Measurements from ENCODE around the gene RGS7.
A peak's percentile ranks its signal among the peaks of the same experiment; 100 is the strongest.

The RGS7 gene

DNA sequence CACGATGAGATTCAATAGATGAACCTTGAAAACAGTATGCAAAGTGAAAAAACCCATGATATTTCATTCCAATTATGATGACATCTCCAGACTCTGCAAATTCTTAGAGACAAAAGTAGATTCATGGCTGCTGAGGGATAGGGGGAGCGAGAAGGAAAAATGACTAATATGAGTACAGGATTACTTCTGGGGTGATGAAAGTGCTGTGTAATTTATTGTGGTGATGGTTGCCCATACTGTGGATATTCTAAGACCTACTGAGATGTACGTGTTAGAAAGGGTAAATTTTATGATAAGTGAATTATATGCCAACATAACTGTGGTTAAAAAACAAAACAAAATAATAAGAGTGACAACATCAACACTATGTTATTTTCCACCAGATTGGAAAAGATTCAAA is 18.9 kb upstream of the RGS7 start:
- Histone ChIP-seq H3K4me2 (no peak overlapping the region), H3K9ac (no peak overlapping the region), H3K4me3 (no peak overlapping the region), H3K36me3 (no peaks in the 10 kb centered on the region), H3K4me1 (no peaks in the 10 kb centered on the region), H3K27me3 (no peaks in the 10 kb centered on the region), H3K9me3 (no peaks in the 10 kb centered on the region), H3K27ac (no peak overlapping the region), H4K20me1 (no peaks in the 10 kb centered on the region)
- no peak for TF ChIP-seq Cebpa-rat (IDR thresholded peaks at IDR 0.05)

DNA sequence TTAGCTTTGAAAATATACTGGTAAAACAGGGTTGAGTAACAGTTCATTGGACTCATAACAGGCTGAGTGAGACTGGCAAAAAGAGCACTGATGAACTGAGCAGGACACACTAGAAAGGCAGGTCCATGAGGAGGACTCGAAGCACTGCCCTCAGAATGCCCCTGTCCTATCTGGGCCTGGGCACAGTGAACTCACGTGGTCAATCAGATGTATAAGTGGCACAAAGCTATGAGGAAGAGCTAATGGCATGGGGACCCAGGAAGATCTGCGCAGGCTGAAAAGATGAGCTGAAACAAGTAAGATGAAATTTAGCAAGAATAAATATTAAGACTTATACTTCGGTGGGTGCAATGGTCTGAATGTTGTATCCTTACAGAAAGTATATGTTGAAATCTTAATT is 9.2 kb upstream of the RGS7 start:
- Histone ChIP-seq H4K20me1 (no peaks in the 10 kb centered on the region), H3K9me3 (no peaks in the 10 kb centered on the region), H3K9ac (no peak overlapping the region), H3K36me3 (no peaks in the 10 kb centered on the region), H3K27me3 (no peaks in the 10 kb centered on the region), H3K4me2 (no peak overlapping the region), H3K4me3 (no peak overlapping the region), H3K4me1 (no peaks in the 10 kb centered on the region), H3K27ac (no peak overlapping the region)
- TF ChIP-seq Cebpa-rat (IDR thresholded peaks at IDR 0.05) = no peak

- no peaks in the 10 kb centered on the region for H3K36me3 ChIP-seq
- H3K9me3 ChIP-seq = no peaks in the 10 kb centered on the region
- H3K4me1 ChIP-seq = no peaks in the 10 kb centered on the region
- H3K27ac ChIP-seq = no peak overlapping the region
- H3K27me3 ChIP-seq = peaks cover 10% of the 10 kb centered on the region; the same call in 1 of the 2 replicates
- H3K4me2 ChIP-seq = no peak overlapping the region
- TF ChIP-seq Cebpa-rat (IDR thresholded peaks at IDR 0.05) = no peak
- H3K4me3 ChIP-seq = no peak overlapping the region
- H3K9ac ChIP-seq = no peak overlapping the region
- H4K20me1 ChIP-seq = no peaks in the 10 kb centered on the region
These were observed 5.3 kb upstream of the RGS7 start for GRCh38 chr1:241362350-241362749.

- H3K4me3 ChIP-seq = peak overlapping the region; percentile 70
- no peaks in the 10 kb centered on the region for H3K36me3 ChIP-seq
- H3K4me2 ChIP-seq = peak overlapping the region; percentile 81
- H3K4me1 ChIP-seq = no peaks in the 10 kb centered on the region
- no peak for TF ChIP-seq Cebpa-rat (IDR thresholded peaks at IDR 0.05)
- H3K9me3 ChIP-seq = peaks cover 10% of the 10 kb centered on the region; the same call in 1 of the 2 replicates
- H3K27me3 ChIP-seq = peaks cover 30% of the 10 kb centered on the region
- no peak overlapping the region for H3K27ac ChIP-seq
- H3K9ac ChIP-seq = no peak overlapping the region
- H4K20me1 ChIP-seq = no peaks in the 10 kb centered on the region
These were observed 648 bp upstream of the RGS7 start for GRCh38 chr1:241357366-241358340.

GRCh38 chr1:241356187-241356518 is 852 bp downstream of the RGS7 start:
- Histone ChIP-seq H3K9me3 (peaks cover 10% of the 10 kb centered on the region; the same call in 1 of the 2 replicates), H3K27me3 (peaks cover 30% of the 10 kb centered on the region), H3K9ac (no peak overlapping the region), H3K36me3 (no peaks in the 10 kb centered on the region), H3K4me3 (peak overlapping the region; percentile 70), H3K27ac (no peak overlapping the region), H3K4me2 (peak overlapping the region; percentile 81), H3K4me1 (no peaks in the 10 kb centered on the region), H4K20me1 (no peaks in the 10 kb centered on the region)
- TF ChIP-seq Cebpa-rat (IDR thresholded peaks at IDR 0.05) = no peak

- H3K9ac ChIP-seq = no peak overlapping the region
- H4K20me1 ChIP-seq = no peaks in the 10 kb centered on the region
- H3K4me2 ChIP-seq = no peak overlapping the region
- peaks cover 10% of the 10 kb centered on the region; the same call in 1 of the 2 replicates for H3K9me3 ChIP-seq
- no peaks in the 10 kb centered on the region for H3K4me1 ChIP-seq
- no peak overlapping the region for H3K4me3 ChIP-seq
- H3K27me3 ChIP-seq = peaks cover 30% of the 10 kb centered on the region
- TF ChIP-seq Cebpa-rat (IDR thresholded peaks at IDR 0.05) = no peak
- no peaks in the 10 kb centered on the region for H3K36me3 ChIP-seq
- H3K27ac ChIP-seq = no peak overlapping the region
These were observed 1.5 kb downstream of the RGS7 start for GRCh38 chr1:241355311-241356010.

- Histone ChIP-seq H3K9me3 (peaks cover 10% of the 10 kb centered on the region; the same call in 1 of the 2 replicates), H4K20me1 (no peaks in the 10 kb centered on the region), H3K4me3 (no peak overlapping the region), H3K4me1 (no peaks in the 10 kb centered on the region), H3K27me3 (peaks cover 20% of the 10 kb centered on the region), H3K27ac (no peak overlapping the region), H3K4me2 (no peak overlapping the region), H3K36me3 (no peaks in the 10 kb centered on the region), H3K9ac (no peak overlapping the region)
- no peak for TF ChIP-seq Cebpa-rat (IDR thresholded peaks at IDR 0.05)
These were observed 4.6 kb downstream of the RGS7 start for GRCh38 chr1:241352401-241352800.

DNA sequence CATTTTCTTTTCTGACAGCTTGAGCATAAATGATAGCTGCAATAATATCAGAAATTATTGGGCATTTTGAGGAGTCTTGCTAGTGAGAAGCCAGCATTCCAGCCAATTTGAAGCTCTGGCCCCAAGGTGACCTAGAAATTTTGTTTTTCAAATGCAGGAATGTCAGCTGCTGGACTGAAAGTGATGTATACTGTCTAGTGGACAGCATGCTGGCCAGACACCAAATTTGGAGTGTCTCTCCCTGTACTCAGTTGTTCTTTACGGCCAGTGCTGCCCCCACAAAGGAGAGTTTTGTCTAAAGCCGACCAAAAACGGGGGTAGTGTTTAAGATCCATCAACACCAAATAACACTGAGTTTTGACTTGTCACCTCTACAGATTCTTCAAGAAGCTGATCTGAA is 5.2 kb downstream of the RGS7 start:
- H3K27ac ChIP-seq = no peak overlapping the region

DNA sequence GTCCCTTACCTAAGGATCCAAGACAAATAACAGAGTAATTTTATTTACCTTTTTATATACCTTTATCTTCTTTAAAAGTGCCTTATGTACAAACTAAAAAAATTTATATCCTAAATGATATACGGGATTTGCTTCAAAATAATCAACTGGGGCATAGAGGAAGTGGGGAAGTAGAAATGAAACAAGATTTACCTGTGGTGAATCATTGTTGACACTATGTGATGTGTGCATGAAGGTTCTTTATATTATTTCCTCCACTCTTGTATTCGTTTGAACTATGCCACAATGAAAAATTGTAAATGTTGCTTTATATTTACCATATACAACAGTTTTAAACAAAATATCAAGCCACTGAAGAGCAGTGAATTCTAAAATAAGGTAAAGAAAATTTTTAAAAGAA is 13.0 kb downstream of the RGS7 start:
- no peaks in the 10 kb centered on the region for H4K20me1 ChIP-seq
- TF ChIP-seq Cebpa-rat (IDR thresholded peaks at IDR 0.05) = no peak

More for the DNA sequence above, 5.2 kb downstream of the RGS7 start:
- H4K20me1 ChIP-seq = no peaks in the 10 kb centered on the region
- no peaks in the 10 kb centered on the region for H3K4me1 ChIP-seq
- H3K36me3 ChIP-seq = no peaks in the 10 kb centered on the region
- no peak overlapping the region for H3K4me3 ChIP-seq
- TF ChIP-seq Cebpa-rat (IDR thresholded peaks at IDR 0.05) = no peak
- H3K4me2 ChIP-seq = no peak overlapping the region
- H3K9me3 ChIP-seq = peaks cover 6% of the 10 kb centered on the region; the same call in 1 of the 2 replicates
- peaks cover 15% of the 10 kb centered on the region for H3K27me3 ChIP-seq
- H3K9ac ChIP-seq = no peak overlapping the region

GRCh38 chr1:241336335-241336734 is 20.7 kb downstream of the RGS7 start:
- no peak for TF ChIP-seq Cebpa-rat (IDR thresholded peaks at IDR 0.05)
- Histone ChIP-seq H3K4me2 (no peak overlapping the region), H4K20me1 (no peaks in the 10 kb centered on the region), H3K36me3 (no peaks in the 10 kb centered on the region), H3K4me3 (no peak overlapping the region), H3K9me3 (no peaks in the 10 kb centered on the region), H3K9ac (no peak overlapping the region), H3K27ac (no peak overlapping the region), H3K4me1 (no peaks in the 10 kb centered on the region), H3K27me3 (no peaks in the 10 kb centered on the region)

More for the DNA sequence above, 13.0 kb downstream of the RGS7 start:
- Histone ChIP-seq H3K4me2 (no peak overlapping the region), H3K36me3 (no peaks in the 10 kb centered on the region), H3K9ac (no peak overlapping the region), H3K4me3 (no peak overlapping the region), H3K9me3 (no peaks in the 10 kb centered on the region), H3K27ac (no peak overlapping the region), H3K27me3 (no peaks in the 10 kb centered on the region), H3K4me1 (no peaks in the 10 kb centered on the region)
